NCI-H345 treated with DMSO at 0.1 percent for 48 hours (cell line): ENCODE measurements around the gene SVOP.

Experiments used
- DNase-seq: peaks from one replicate; lab custom pipeline; 2025; ENCODE audit not compliant: unreplicated experiment; lab: John Stamatoyannopoulos, UW

SVOP gene

DNA sequence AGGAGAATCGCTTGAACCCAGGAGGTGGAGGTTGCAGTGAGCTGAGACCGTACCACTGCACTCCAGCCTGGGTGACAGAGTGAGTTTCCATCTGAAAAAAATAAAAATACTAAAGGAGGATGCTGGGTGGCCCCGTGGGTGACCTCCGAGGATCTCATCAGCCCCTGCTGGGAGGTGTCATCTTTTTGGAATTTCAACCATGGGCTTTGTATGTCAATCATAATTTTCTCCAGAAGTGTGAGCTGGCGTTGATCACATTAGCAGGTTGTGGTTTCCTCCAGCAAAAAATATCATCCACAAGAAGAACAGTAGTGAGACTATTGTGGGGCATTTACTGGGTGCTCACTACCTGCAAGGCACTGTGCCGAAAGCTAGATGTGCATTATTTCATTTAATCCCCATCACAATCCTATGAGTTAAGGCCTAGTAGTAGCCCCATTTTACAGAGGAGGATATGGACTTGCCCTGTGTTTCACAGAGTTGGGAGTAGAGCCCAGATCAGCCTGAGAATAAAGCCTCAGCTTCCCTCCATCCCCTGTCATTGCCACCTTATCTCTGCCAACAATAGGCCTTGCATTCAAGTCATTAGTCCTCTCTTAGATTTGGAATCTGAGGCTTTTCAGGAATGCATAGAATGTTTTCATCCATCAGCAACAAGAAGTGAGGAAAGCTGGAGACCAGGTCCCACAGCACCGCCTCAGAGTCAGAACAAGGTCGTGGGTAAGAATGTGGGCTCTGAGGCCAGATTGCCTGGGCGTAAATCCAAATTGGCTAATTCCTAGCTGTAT, 39.8 kb downstream of the SVOP start:
- no peak for DNase-seq

DNA sequence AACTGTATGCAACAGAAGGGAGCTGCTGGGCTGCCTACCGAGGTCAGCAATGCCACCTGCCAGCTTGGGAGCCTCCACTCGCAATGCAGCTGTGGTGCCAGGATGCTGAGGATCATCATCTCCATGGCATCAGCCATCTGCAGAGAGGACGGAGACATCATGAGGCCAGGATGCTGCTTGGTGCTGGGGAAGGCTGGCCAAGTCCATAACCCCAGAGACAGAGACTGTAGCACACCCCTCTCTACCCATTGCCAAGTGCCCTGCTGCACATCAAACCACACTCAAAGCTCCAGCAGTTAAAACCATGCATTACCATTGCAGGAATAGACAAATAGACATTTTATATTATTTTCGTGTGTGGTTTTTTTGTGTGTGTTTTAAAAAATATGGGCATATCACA, 43.5 kb downstream of the SVOP start:
- no peak for DNase-seq

DNA sequence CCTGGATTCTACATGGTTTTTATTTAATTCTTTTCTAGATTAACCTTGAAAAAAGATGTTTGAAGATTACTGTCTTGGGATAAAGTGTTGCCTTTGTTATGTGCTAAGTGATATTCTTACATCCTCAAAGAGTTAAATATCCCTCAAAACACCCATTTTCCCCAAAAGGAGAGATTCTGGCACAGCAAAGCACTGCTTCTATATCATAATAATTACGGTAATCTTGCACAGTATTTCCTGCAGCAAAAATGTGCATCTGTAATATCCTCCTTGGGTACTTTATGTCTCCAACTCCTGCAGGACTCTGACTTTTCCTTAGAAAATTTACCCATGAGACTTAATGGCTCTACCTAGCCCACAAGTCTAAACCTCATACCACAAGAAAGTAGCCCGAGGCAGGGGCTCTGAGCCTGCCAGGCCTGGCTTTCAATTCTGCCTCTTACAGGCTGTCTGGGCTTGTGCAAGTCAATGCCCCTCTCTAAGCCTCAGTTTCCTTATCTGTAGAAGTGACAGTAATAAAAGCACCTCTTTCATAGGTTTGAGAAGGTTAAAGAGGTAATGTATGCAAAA, 45.8 kb downstream of the SVOP start:
- no peak for DNase-seq

GRCh38 chr12:108973629-108974152, 47.2 kb downstream of the SVOP start:
- DNase-seq, result no peak

GRCh38 chr12:108972358-108972757, 48.5 kb downstream of the SVOP start:
- DNase-seq, result no peak

- no peak for DNase-seq
Measured at GRCh38 chr12:108969622-108970021, 51.2 kb downstream of the SVOP start.

GRCh38 chr12:108967869-108968540, 52.9 kb downstream of the SVOP start:
- no peak for DNase-seq

DNA sequence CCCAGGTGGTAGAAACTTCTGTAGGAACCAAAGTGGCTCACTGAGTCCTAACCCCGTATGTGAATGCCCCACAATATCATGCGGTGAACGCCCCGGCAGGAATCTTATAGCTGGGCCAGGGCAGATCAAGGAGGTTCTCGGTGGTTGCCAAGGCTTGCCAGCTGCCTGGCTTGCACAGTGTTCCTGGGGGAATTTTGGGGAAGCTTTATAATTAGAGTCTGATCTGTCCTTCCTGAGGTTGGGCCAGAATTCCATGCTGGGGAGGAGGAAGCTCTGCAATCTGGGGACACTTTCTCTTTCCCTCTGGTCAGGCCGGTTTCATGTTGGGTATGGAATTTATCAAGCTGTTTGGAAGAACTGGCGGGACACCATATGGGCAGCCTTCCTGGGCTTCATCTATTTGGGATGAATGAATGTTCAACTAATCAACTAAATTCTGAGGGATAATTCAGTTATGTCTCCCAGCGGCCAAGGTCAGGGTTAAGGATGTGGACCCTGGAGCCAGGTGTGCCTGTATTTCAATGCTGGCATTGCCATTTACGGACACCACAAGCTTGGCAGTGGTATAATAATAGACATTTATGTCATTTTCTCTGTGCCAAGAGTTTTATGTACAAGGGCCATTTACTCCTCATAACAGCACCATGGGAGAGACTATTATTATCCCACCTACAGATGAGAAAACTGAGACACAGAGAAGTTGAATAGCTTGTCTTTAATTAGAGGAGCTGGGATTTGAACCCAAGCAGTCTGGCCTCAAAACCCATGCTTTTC, 54.3 kb downstream of the SVOP start:
- no peak for DNase-seq

- DNase-seq, result no peak
Measured at GRCh38 chr12:108965886-108966285, 55.0 kb downstream of the SVOP start.

DNA sequence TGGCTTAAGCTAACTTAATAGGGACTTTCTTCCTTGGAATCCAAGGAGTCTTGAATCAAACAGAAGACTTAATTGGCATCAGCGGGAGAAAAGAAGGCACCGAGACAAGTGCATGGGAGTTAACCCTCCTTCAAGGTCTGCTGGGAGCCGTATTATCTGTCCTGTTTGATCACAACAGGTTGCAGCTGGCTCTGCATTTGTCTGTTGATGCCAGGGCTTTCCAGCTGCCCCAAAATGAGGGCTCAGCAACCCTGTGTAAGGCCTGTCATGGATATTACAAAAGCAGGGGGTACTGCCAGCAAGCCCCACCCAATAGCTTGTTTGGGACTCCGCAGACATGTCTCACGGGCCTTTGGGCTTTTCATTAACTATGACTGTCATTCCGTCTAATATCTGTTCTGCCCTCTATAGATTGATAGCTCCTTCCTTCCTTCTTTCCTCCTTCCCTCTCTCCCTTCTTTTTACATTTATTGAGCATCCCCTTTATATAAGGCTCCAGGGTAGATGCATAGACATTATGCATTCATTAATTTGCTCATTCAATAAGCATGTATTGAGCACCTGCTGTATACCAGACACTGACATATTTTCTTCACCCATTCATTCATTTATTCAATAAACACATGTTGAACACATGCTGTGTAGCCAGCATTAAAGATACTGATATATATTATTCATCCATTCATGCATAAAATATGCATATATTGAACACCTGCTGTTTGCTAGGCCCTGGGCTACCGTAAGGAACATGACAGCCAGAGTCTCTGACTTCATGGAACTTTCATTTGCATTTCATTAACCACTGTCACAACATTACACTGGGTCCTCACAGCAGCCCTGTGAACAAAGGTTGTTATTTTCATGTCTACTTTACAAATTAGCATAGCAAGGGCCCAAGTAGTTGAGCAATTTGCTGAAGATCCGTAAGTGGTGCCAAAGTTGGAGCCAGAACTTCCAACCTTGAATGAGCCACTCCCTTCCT, 56.2 kb downstream of the SVOP start:
- no peak for DNase-seq

DNA sequence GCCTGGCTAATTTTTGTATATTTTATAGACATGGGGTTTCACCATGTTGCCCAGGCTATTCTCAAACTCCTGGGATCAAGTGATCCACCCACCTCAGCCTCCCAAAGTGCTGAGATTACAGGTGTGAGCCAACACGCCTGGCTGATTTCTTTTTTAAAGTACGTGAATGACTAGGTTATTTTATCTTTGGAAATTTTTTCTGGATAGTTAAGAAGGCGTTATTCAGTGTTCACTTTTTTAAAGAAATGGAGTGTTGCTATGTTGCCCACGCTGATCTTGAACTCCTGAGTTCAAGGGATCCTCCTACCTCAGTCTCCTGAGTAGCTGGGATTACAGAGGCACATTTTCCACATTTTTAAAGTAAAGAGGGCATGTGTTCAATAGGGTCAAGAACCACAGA, 58.6 kb downstream of the SVOP start:
- no peak for DNase-seq

- no peak for DNase-seq
Measured at GRCh38 chr12:108959748-108960655, 60.9 kb downstream of the SVOP start.

DNA sequence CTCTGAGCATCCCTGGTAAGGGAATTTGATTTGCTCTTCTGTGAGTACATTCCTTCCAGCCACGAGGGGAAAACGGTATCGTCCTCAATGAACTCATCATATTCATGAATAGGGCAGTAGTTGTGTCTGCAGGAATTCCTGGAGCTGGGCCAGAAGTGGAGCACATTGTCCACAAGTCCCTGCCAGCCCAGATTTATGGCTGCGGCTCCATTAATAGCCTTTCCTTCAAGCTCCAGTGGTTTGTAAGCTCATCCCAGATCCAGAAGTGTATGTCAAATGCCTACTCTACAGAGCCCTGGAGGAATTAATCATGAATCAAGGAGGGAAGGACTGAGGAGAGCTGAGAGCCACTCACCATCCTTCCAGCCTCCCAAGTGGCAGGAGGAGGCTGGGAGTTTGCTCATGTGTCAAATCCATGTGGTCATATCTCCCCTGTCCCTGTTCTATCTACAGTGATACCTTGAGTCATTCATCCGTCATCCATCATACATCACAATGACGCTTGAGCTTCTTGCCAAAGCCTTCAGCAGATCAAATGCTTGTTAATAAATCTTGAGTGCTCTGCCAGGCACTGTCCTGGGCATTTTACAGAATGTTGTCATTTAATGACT, 65.5 kb downstream of the SVOP start:
- DNase-seq, result peak; percentile 26

GRCh38 chr12:108950991-108951739, 69.7 kb downstream of the SVOP start:
- peak; percentile 43 for DNase-seq

- DNase-seq, result no peak
Measured at GRCh38 chr12:108949976-108950375, 70.9 kb downstream of the SVOP start.

GRCh38 chr12:108948367-108948766, 72.5 kb downstream of the SVOP start:
- no peak for DNase-seq

DNA sequence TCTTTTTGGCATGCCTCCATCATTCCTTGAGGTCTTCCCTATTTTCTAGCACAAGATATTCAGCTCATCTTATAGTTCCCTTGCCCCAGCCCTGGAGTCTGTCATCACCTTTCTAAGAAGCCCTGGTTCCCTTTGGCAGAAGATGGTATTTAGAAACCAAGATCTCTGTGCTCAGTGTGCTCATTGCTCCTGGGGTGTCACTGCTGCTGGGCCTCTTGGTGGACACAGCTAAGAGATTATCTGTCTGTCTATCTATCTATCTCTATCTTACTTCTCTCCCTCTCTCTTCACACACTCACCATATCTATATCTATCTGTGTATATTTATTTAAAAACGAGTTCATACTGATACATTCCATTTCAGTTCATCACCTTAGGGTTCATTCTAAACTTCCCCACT, 73.8 kb downstream of the SVOP start:
- no peak for DNase-seq

- no peak for DNase-seq
Measured at GRCh38 chr12:108940138-108940537, 80.7 kb downstream of the SVOP start.
